HepG2 (cell line): ENCODE data around the gene PHACTR3. TPM values are rescaled to one million over a fixed set of nuclear protein-coding genes. Genes with fewer than 3 reads are reported as not detected.

Experiments
- AHR ChIP-seq: IDR thresholded peaks from 2 replicates; pipeline ENCODE4 v1.6.1; 2018; ENCODE audit warnings: missing genetic modification reagents, missing compliant biosample characterization
- ARID4A ChIP-seq: sonication (generic); formaldehyde crosslinking; IDR thresholded peaks from 2 replicates; pipeline ENCODE4 v1.5.0; 2020; ENCODE audit warnings: mild to moderate bottlenecking, missing genetic modification reagents, borderline replicate concordance
- HCFC1 ChIP-seq: fragments of 150-350 bp; IDR thresholded peaks from 2 replicates; pipeline ENCODE4 v1.6.1; 2014; ENCODE audit warnings: low read depth, low read length
- HNRNPK ChIP-seq: fragments of 200-400 bp; formaldehyde crosslinking; IDR thresholded peaks from 2 replicates; pipeline ENCODE4 v1.6.1; 2018; ENCODE audit warnings: low read length, low read depth, moderate library complexity, mild to moderate bottlenecking; ENCODE audit not compliant: poor library complexity, severe bottlenecking
- NR2F2 ChIP-seq: IDR thresholded peaks from 2 replicates; pipeline ENCODE4 v1.6.1; 2012; ENCODE audit warnings: low read depth, inconsistent platforms, borderline replicate concordance
- ZBTB49 ChIP-seq: sonication (generic); formaldehyde crosslinking; IDR thresholded peaks from 2 replicates; pipeline ENCODE4 v1.4.0; 2020; ENCODE audit warnings: missing genetic modification reagents, borderline replicate concordance
- ZMAT3 ChIP-seq: sonication (generic); formaldehyde crosslinking; conservative IDR thresholded peaks from 2 replicates; pipeline ENCODE4 v1.7.0; 2021; ENCODE audit warnings: missing genetic modification reagents
- ZNF205 ChIP-seq: IDR thresholded peaks from 2 replicates; pipeline ENCODE4 v1.6.1; 2018; ENCODE audit warnings: missing biosample characterization, missing genetic modification reagents
- ZNF451 ChIP-seq: sonication (generic); formaldehyde crosslinking; IDR thresholded peaks from 2 replicates; pipeline ENCODE4 v1.5.0; 2020; ENCODE audit warnings: mild to moderate bottlenecking, missing genetic modification reagents
- ZNF562 ChIP-seq: sonication (generic); formaldehyde crosslinking; IDR thresholded peaks from 2 replicates; pipeline ENCODE4 v1.8.0; 2022; ENCODE audit warnings: missing genetic modification reagents, borderline replicate concordance
- ZNF879 ChIP-seq: sonication (generic); formaldehyde crosslinking; IDR thresholded peaks from 2 replicates; pipeline ENCODE4 v1.8.1; 2023; ENCODE audit warnings: missing genetic modification reagents
- polyA plus RNA-seq, 8 experiments: library from polyadenylated mRNA; depleted of rRNA in 3 of 8; stranded (reverse) in 7 of 8; unstranded in 1 of 8; fragments of >200 nt; fragmentation: Illumina TruSeq in 4 of 8; extraction: Trizol in 4 of 8; gene quantifications; 2 replicates each; pipeline versions ENCODE4 v1.2.1 to v1.2.3, GENCODE V29; 2011 to 2016; ENCODE audit warnings: low read depth in 4 of 8, missing spikeins in 1 of 8, mixed read lengths in 1 of 8; ENCODE audit not compliant: insufficient read depth in 1 of 8
- total RNA-seq, 5 experiments: library from RNA; depleted of rRNA; stranded (reverse); fragments of >200 nt; fragmentation: Illumina TruSeq; extraction: Trizol; gene quantifications; 2 replicates each; pipeline ENCODE4 v1.2.3, GENCODE V29; 2016; ENCODE audit warnings: low read depth in 1 of 5

PHACTR3 gene
- total and polyA plus RNA-seq, 2 of the 13 experiments (the other 11 are each of a cell fraction or from before 2014, with no cell fraction given) = not detected

GRCh38 chr20:59616306-59616705, 12.0 kb downstream of the PHACTR3 start (continued):
- TF ChIP-seq ARID4A (CRISPR knock-in tag) (no peak), ZBTB49 (CRISPR knock-in tag) (no peak), HCFC1 (no peak), ZNF879 (CRISPR knock-in tag) (no peak), HNRNPK (no peak), AHR (CRISPR knock-in tag) (no peak), NR2F2 (no peak), ZNF205 (no peak), ZNF562 (CRISPR knock-in tag) (no peak), ZMAT3 (no peak), ZNF451 (CRISPR knock-in tag) (no peak)
